Renal pelvis (tissue), 4 donors: ENCODE measurements around the gene SSU72. TPM values are rescaled to one million over a fixed set of nuclear protein-coding genes. Genes with fewer than 3 reads are reported as not detected.
"Not testable (repeated sequence)": the region's sequence is repeated elsewhere in the genome, so short reads cannot be mapped to it uniquely, and the experiment has no call there.

Experiments
- DNase-seq: peaks from one replicate; pipeline ENCODE4 v3.0.0-alpha.2; 2013
- polyA plus RNA-seq, 3 donors: library from polyadenylated mRNA; unstranded; fragments of 120-200 nt; gene quantifications; one replicate each; pipeline ENCODE4 v1.2.1, GENCODE V29; 2013; ENCODE audit not compliant: insufficient read length in 3 of 3

SSU72 gene
- polyA plus RNA-seq, 3 donors = 84.8 to 85.3 (median 84.9) TPM

DNA sequence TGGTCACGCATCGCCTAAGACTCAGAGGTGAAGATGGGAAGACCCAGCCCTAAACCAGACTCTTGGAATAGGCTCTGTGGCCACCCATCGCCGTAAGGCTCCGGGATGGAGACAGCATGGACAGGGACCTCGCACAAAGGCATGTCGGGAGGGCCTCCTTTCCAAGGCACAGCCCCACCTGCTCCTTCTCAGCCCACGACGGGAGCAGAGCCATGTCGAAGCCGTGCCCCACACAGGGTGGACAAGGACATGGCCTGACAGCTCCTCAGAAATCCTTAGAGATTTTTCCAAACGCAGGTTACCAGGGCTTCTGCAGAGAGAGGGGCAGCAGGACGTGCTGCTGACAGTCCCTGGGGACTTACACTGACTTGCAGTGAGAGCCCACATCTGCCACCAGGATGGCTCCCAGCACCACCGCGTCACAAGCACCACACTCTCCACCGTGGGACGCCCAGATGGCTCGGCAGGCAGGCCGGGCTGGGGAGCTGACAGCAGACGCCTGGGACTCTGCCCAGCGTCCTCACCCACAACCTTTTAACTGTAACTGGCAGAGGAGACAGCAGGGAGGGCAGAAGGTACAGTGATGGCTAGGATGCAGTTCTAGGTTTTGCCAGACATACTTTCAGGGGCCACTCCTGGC, 12.0 kb downstream of the SSU72 start:
- DNase-seq = no peak

DNA sequence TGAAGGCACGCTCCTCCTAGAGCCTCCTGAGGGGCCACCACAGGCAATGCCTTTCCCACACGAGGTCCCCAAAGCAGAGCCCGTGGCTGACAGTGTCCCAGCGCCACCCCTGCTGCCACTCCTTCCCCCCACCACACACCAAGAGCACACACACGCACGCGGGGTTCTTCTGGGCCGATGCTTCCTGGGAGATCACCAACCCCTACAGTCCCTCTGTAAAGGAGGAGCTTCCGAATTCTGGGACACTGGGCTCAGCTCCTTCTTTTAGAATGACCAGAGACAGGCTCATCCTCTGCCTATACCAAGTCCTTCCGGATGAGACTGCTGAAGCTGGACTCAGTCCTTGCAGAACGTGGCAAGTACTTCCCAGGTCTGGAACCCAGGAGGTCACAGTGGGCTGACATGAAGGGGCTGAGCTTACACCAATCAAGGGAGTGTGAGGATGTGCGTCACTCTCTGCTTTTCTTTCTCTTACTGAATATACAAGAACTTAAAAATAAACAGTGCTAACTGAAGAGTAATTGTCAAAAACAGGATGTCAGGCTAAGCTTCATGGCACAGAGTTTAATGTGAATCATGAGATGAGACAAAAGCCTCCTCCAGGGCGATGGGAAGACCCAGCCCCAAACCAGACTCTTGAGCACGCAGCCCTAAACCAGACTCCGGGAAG, 12.7 kb downstream of the SSU72 start:
- no peak for DNase-seq

DNA sequence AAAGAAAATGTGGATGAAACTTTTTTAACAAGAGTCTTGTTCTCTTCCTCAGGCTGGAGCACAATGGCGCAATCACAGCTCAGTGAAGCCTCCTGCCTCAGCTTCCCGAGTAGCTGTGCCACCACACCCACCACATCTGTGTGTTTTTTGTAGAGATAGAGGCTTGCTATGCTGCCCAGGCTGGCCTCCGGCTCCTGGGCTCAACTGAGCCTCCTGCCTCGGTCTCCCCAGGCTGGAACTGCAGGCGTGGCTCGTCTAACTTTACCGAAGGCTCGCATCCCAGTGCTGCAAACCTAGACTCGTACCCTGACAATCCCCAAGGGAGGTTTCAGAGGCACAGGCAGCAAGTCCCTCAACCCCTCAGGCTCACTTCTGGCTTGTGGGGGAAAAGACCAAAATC, 14.5 kb downstream of the SSU72 start:
- DNase-seq = no peak

DNA sequence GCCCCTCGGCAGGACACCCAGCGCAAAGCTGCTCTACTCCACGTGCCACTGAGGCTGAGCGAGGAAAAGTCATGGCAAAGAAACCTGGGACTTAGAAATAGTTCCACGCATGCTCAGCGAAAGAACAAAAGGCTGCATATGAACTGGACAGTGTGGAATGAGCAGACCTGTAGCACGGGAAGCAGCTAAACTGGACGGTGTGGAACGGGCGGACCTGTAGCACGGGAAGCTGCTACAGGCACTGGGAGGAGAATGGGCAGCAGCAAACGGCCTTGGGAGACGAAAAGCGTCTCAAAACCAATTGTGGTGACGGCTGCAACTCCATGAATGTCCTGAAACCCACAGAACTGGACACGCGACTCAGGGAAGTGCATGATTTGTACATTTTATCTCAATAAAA, 15.6 kb downstream of the SSU72 start:
- no peak for DNase-seq

DNA sequence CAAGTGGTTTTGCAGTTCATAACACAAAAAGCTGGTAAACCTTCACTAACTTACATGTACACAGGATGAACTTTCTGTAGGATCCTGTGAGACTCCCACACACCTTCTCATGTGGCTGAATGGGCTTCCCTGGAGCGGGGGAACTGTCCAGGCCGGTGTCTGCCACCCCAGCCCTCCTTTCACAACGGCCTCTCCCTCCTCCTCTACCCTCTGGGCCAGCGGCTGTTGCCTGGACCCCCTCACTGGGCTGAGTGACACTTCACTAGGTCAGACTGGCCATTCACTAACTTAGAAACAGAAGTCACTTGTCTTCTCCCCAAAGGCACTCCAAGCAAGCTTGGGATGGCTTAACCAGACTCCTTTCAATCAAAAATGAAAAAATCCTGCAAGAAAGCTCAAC, 16.1 kb downstream of the SSU72 start:
- DNase-seq = no peak

DNA sequence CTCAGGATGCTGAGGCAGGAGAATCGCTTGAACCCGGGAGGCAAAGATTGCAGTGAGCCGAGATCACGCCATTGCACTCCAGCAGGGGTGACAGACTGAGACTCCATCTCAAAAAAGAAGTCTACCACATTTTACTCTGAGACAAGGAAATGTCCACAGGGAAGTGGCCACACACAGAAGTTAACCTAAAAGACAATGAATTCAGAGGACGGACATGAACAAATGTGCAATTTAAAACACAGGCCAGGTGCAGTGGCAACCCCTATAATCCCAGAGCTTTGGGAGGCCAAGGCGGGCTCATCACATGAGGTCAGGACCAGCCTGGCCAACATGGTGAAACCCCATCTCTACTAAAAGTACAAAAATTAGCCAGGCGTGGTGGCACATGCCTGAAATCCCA, 17.0 kb downstream of the SSU72 start:
- not testable (repeated sequence) for DNase-seq

DNA sequence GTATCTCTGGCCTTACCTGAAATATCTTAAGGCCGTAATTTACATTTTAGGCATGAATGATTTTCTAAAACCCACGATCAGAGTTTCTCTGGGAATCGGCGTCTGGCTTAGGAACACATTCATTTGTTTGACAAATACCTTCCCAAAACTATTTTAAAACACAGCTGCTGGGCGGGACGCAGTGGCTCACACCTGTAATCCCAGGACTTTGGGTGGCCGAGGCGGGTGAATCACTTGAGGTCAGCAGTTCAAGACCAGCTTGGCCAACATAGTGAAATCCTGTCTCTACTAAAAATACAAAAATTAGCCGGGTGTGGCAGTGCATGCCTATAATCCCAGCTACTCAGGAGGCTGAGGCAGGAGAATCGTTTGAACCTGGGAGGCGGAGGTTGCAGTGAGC, 17.7 kb downstream of the SSU72 start:
- not testable (repeated sequence) for DNase-seq

DNA sequence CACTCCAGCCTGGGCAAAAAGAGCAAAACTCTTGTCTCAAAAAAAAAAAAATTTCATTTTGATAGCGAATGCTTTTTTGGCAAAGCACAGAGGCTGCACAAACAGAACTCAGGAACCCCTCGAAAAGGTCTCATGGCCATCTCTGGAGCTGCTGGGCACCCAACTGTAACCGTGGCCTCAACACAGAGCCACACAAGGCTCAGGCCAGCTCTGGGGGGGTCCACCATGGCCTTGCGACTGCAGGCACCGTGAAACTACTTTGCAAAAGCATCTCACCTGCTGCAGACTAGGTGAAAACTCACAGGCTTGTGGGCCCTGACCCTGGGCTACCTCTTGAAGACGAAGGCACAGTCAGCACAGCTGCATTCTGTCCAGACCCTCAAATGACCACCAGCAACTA, 18.2 kb downstream of the SSU72 start:
- DNase-seq = no peak

DNA sequence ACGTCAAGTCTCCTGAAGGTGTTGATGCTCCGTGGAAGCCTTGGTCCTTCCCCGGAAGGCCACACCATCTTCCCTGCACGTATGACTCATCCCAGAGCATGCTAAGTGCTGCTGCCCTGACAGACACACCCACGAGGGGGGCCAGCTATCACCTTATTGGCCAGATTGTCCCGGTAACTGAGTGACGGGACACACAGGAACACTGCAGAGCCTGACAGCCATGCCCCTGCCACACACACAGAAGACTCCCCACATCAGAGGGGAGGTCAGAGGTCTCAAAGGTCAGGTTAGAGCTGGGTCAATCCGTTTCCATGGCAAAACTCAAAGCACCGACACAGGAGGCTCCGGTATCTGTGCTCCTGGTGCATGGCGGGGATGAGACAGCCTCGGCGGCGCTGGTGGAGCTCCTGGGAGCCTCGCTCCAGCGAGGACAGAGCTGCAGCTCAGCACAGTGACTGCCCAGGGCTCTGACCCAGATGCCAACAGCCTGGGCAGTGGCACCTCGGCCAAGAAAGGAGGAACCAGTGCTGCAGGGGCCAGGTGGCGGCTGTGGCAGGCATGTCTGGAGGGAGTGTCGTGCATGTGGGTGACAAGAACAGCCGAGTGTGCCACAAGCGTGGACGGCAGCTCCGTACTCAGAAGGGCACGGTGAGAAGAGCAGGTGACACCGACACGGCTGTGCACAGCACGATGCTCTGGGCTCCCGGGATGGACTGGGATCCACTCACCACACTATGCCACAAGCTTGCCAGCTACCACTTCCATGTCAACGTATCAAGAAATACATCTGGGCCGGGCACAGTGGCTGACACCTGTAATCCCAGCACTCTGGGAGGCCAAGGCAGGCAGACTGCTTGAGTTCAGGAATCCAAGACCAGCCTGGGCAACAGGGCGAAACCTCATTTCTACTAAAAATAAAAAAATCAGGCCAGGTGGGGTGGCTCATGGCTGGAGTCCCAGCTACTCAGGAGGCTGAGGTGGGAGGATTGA, 19.4 kb downstream of the SSU72 start:
- no peak for DNase-seq

DNA sequence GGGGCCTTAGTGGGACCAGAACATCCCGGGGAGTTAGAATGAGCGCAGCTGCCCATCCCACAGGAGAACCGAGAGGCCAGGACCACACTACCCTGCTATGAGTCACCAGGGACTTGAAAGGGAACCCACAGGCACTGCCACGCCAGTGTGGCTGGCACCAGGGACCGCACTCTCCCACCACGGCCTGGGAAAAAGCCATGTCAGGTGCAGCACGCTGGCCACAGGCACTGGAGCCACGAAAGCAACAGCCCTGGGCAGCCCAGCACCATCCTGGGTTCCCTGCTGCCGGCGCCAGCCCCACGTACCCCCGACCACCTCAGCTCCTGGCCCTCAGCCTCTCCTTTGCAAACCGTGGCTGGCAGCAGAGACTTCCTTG, 20.1 kb downstream of the SSU72 start:
- no peak for DNase-seq

DNA sequence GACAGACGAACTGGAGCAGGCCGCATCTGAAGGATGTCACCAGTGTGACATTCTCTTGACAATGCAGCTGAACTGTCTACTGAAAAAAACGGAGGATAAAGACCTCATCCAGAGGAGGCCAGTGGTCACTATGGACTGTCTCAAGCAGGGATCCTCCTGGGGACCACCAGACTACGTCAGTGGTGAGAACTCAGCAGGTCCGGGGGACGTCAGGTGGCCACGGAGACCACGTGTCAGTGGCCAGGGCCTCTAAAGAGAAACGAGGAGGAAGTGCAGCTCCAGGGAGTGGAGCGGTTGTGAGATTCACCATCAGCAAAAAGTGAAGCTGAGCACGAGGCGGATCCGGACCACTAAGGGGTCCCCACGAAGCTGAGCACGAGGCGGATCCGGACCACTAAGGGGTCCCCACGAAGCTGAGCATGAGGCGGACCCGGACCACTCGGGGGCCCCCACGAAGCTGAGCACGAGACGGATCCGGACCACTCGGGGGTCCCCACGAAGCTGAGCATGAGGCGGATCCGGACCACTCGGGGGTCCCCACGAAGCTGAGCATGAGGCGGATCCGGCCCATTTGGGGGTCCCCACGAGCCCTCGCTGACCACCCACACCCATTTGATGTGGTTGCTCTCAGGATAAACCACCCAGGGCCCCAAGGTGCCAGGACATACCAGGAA, 20.7 kb downstream of the SSU72 start:
- no peak for DNase-seq

DNA sequence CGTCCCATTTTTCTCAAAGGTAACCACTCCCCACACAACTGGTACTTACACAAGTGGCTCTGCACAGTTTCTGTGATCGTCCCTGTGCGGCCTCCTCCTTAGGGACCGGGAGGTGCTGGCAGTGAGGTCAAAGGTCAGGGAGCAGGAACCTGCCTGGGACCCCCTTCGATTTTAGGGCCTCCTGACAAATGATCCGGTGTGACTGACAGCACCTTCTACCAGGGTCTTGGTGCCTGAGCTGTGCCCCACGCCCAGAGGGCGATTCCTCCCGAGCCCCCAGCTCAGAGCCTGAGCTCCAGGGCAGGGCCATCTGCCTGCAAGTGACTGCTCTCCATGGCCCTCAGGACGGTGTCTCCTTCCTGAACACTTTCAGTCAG, 22.4 kb downstream of the SSU72 start:
- DNase-seq = no peak

DNA sequence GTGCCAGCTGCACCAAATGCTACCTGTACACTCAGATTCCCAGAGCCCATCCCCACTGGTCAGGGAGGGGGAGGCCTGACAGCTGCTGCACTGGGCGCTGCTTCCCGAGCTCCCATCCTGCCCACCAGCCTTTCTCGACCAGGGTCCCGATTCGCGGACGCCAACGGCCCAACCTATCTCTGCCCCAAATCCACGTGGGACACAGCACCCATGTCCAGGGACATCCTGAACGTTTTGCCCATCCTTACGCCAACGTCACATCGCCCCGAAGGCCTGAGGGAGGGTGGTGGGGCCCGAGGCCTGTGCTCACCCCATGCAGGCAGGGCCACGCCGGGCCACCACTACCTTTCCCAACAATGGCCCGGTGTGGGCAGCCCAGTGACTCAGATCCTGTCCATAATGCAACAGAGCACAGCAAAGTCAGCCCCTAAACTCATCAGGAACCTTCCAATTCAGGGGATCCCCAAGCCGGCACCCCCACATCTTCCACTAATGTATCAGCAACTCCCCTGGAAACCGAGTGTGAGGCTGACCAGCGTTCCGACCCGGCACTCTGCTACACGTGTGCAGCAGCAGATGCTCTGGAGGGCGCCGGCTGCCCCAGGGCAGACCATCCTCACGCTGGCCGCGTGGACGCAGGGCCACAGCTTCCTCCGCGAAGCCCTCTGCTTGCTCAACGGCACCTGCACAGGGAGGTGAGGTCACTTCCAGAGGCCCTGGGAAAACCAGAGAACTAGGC, 23.0 kb downstream of the SSU72 start:
- no peak for DNase-seq

DNA sequence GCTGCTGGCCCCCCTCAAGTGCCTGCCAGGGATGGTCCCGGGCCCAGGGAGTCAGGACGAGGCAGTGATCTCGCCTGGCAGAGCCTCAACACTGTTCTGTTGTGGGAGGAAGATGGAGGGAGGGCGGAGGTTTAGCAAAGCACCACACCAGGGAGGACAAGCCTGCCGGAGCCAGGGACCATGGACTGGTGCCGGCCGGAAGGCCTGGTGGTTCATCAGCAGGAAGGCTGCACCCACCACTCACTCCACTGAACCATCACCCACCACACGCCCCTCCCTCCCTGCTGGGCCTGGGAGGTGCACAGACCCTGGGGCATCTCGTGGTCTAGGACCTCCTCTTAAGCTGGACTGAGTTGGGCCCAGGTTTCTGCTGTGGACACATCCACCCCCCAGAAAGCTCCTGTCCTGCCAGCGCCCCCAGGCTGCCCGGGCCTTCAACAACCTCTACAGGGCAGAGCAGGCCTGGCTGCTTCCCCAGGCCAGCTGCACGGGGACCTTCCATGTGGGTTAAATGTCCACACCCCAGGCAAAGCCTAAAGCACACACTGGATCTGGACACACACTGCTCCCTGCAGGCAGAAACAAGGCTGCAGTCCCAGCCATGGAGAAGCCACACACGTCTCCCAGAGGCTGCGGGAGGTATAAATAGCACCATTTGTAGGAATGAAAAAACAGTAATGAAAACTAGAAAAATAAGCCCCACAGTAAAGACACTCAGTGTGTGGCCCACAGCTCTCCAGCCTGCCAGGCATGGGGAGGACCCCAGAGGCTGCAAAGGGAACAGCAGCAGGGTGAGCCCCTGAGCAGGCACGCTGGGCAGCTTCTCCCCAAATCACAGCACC, 23.9 kb downstream of the SSU72 start:
- DNase-seq = no peak

DNA sequence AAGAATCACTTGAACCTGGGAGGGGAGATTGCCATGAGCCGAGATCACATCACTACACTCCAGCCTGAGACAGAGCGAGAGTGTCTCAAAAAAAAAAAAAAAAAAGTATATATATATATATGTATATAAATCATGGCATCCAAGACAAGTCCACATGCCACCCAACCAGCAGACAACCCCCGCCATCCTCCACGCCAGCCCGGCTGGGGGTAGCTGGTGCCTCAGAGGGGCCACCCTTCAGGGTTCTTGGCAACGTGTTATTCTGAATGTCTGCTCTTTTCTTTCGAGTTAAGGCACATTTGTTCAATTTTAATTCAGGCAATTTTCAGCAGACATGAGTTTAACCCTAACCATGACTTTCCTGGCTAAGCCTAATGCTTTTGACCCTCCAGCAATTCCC, 24.6 kb downstream of the SSU72 start:
- DNase-seq = no peak

DNA sequence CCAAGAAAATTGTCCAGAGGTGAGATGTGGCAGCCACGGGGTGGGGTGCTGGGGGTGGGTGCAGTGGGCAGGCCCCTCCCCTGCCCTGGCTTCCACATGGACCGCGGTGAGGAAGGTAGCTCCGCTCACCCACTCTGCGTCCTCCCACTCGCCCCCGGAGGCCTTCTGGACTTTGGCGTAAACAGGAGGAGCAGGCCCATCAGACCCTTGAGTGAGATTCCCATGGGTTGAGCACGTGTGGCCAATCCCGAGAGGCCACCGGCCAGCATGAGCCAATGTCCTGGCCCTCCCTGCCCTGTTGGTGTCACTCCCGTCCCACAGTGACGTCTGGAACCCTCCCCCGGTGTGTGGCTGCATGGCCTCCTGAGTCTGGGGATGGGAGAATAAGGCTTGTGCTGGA, 26.1 kb downstream of the SSU72 start:
- DNase-seq = no peak

DNA sequence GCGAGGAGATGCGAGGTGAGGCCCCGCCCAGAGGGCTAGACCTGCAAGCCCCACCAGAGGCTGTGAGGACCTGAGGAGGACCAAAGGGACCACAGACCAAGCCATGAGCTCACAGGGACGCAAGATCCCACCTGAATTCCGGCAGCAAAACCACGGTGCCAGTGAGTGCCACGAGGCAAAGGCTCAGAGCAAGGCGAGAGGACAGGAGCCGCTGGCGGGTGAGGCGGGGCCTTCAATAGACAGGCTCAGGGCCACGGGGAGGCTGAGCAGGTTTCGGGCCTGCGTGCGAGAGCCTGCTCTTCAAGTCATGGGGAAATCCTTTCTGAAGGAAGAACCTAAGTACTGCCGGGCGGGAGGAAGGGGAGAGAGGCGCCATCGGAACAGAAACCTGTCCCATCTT, 27.2 kb downstream of the SSU72 start:
- DNase-seq = no peak

DNA sequence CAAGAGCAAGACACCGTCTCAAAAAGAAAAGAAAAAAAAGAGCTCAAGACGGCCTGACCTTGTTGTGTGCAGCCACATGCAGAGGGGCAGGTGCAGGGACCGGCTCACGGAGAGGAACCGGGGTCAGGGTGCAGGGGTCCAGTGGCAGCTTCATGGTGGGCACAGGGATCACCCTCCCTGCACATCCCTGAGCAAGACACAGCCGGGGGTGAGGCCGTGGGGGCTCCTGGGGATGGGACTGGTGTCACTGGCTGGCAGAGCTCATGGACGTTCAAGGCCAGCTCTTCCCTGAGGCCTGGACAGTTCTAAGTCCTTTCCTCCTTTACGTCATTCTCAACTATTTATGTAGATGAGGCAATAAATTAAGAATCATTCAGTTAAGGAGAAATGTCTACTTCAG, 27.7 kb downstream of the SSU72 start:
- DNase-seq = no peak

DNA sequence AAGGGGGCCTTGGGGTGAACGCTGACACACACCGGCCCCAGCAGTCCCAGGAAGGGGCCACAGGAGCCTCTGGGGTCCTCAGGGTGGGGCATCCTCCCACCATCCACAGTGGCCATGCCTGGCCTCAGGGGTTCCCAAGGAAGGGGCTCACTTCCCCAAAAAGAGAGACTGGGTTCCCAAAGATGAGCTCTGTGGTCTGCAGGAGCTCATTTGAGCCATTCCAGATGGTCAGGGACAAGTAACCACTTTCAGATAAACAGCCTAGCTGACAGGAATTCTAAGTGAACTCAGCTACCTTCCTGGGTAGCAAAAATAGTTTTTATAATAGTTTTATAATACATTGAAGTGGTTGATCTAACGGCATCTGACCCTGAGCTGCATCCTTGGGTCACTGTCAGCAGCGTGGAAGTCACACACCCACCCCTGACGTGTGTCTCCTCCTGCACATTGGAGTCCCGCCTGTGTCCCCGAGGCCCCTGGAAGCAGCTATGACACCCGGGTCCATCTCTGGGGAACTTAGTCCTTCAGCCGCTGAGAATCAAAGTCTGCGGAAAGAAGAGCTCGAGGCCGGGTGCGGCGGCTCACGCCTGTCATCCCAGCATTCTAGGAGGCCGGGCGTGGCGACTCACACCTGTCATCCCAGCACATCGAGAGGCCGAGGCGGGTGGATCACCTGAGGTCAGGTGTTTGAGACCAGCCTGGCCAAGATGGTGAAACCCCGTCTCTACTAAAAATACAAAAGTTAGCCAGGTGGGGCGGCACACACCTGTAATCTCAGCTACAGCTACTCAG, 28.5 kb downstream of the SSU72 start:
- no peak for DNase-seq

DNA sequence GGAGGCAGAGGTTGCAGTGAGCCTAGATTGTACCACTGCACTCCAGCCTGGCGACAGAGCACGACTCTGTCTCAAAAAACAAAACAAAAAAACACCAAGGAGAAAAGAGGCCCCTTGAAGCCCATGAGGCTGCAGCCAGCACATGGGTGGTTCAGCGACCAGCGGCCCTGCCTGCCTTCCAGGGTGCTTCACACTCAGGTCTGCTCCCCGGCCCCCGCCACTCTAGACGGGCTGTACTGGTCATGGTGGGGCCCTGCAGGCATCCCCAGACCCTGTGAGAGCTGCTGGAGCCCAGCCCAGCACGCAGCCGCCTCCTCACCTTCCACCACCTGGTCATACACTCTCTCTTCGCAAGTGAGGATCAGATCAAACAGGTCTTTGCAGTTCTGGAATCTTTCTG, 30.1 kb downstream of the SSU72 start:
- no peak for DNase-seq
